ENCODE results near the gene TFEB. TPM values are rescaled to one million over a fixed set of nuclear protein-coding genes. Genes with fewer than 3 reads are reported as not detected.
A peak's percentile ranks its signal among the peaks of the same experiment; 100 is the strongest.

TFEB gene
- total and polyA plus RNA-seq, 7 donors: 16.1 to 65.2 (median 40.9) TPM

DNA sequence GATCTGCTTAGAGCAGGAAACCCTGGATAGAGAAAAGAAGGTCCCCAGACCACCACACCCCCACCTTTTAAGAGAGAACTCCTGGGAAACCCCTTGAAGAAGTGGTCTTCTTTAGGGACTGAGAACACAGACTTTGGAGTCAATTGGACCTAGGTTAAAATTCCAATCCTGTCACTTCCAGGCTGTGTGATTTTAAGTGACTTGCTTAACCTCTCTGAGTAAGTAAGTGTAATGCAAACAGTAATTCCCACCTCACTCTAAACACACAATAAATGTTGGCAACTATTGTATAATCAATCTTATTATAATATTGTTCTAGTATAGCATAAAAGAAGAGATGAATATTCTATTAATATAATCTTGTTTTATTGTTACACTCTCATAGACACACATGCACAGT lies 3.3 kb downstream of the TFEB start:
- no peak for TF ChIP-seq CTCF (IDR thresholded peaks at IDR 0.05)
- H3K4me3 ChIP-seq: peak overlapping the region; percentile 88
- ATAC-seq: no peak
- H3K27me3 ChIP-seq (ENCODE audit: insufficient read depth in 3 of 3, low read length in 2 of 3): no peaks in the 10 kb centered on the region
- peaks cover 0 to 6% of the 10 kb centered on the region in 2 donors for H3K36me3 ChIP-seq (ENCODE audit: insufficient read depth in 1 of 2, low read depth in 1 of 2)
- intact Hi-C loops (cut with DNase I): no loop called here
- H3K27ac ChIP-seq: peak overlapping the region; percentile 96
- DNase-seq: no peak
- no peaks in the 10 kb centered on the region for H3K9me3 ChIP-seq
- peaks cover 62% of the 10 kb centered on the region for H3K4me1 ChIP-seq

- WGBS, 3 donors: 66 to 86% (median 69%) methylated on average over 7 of the region's 7 CpGs
- peak overlapping the region; percentile 88 for H3K4me3 ChIP-seq
- ATAC-seq (no peak), DNase-seq (peak in 1 of 2 donors; percentile 12)
- no peaks in the 10 kb centered on the region for H3K9me3 ChIP-seq
- TF ChIP-seq CTCF (IDR thresholded peaks at IDR 0.05): no peak
- intact Hi-C loops (cut with DNase I): loop anchor here in 1 of 2 donors (2.0 kb wide), 1 partner anchor 25 kb away; no protein-coding TSS in a partner anchor
- H3K27ac ChIP-seq: peak overlapping the region; percentile 96
- peaks cover 68% of the 10 kb centered on the region for H3K4me1 ChIP-seq
- peaks cover 0 to 6% of the 10 kb centered on the region in 2 donors for H3K36me3 ChIP-seq (ENCODE audit: insufficient read depth in 1 of 2, low read depth in 1 of 2)
- H3K27me3 ChIP-seq (ENCODE audit: insufficient read depth in 3 of 3, low read length in 2 of 3): no peaks in the 10 kb centered on the region
Observed at GRCh38 chr6:41731561-41732086, 3.8 kb downstream of the TFEB start.

DNA sequence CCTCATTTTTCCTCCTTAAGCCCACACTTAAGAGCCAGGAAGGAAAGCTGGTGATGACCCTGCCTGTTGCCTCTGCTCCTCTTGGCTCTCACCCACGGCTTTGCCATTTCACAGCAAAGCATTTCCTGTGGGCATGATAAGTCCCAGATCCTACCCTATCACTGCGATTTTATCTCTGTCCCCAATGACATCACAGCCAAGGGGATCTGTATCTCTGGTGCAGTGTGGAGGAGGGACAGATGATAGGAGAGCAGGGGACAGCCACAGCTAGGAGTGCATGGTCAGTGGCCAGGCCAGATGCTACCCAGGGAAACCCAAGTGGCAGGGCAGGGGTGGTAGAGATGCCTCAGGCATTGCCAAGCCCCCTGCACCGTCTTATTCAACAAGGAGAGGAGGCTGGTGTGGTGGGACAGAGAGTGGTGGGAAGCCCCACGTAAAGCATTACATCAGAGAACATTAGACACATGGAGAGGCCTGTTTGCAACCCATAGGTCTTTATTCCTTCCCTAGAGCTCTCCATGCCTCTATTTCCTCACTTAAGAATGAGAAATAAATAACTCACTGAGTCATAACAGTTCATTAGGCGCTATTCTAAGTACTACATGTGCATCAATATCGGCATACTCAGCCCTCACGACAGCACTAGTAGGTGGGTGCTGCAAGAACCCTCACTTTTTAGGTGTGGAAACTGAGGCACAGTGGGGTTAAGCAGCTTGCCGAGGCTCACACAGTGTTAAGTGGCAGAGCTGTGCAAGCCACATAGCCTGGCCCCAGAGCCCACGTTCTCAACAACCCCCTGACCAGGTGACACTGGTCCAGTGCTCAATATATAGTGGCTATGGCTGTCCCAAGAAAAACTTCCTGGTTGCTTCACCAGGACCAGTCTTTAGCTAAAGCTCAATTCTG lies 4.6 kb downstream of the TFEB start:
- Histone ChIP-seq H3K9me3 (no peaks in the 10 kb centered on the region), H3K4me1 (peaks cover 74% of the 10 kb centered on the region), H3K4me3 (peak overlapping the region; percentile 88), H3K27me3 (ENCODE audit: insufficient read depth in 3 of 3, low read length in 2 of 3) (no peaks in the 10 kb centered on the region), H3K27ac (peak overlapping the region; percentile 96), H3K36me3 (ENCODE audit: insufficient read depth in 1 of 2, low read depth in 1 of 2) (peaks cover 0 to 6% of the 10 kb centered on the region in 2 donors)
- peak in 1 of 2 donors; percentile 47 for DNase-seq
- WGBS, 3 donors: 39 to 56% (median 40%) methylated on average over 9 of the region's 9 CpGs
- TF ChIP-seq CTCF (IDR thresholded peaks at IDR 0.05): no peak
- intact Hi-C loops (cut with DNase I): loop anchor here in 1 of 2 donors (2.0 kb wide), 1 partner anchor 24 kb away; no protein-coding TSS in a partner anchor
- peak in 1 of 4 donors; percentile 23 for ATAC-seq

GRCh38 chr6:41729624-41730023 lies 5.8 kb downstream of the TFEB start:
- Histone ChIP-seq H3K36me3 (ENCODE audit: insufficient read depth in 1 of 2, low read depth in 1 of 2) (peaks cover 0 to 6% of the 10 kb centered on the region in 2 donors), H3K27me3 (ENCODE audit: insufficient read depth in 3 of 3, low read length in 2 of 3) (no peaks in the 10 kb centered on the region), H3K4me3 (peak overlapping the region; percentile 88), H3K27ac (peak overlapping the region; percentile 79), H3K9me3 (no peaks in the 10 kb centered on the region), H3K4me1 (peaks cover 84% of the 10 kb centered on the region)
- intact Hi-C loops (cut with DNase I): loop anchor here in 1 of 2 donors (2.0 kb wide), 1 partner anchor 23 kb away; no protein-coding TSS in a partner anchor
- WGBS, 3 donors: 87 to 88% (median 87%) methylated on average over 7 of the region's 7 CpGs
- ATAC-seq: no peak
- TF ChIP-seq CTCF (IDR thresholded peaks at IDR 0.05): no peak
- DNase-seq: peak in 1 of 2 donors; percentile 23

All from psoas muscle (tissue), 8 donors.